HG02973 (cell line): ENCODE data around the gene LEMD2.

ENCODE experiments used
- ATAC-seq: cut with Tn5 transposase; IDR thresholded peaks from one replicate; pipeline ENCODE4 v1.9.1; 2021; ENCODE audit warnings: moderate library complexity; ENCODE audit not compliant: unreplicated experiment

Gene LEMD2

DNA sequence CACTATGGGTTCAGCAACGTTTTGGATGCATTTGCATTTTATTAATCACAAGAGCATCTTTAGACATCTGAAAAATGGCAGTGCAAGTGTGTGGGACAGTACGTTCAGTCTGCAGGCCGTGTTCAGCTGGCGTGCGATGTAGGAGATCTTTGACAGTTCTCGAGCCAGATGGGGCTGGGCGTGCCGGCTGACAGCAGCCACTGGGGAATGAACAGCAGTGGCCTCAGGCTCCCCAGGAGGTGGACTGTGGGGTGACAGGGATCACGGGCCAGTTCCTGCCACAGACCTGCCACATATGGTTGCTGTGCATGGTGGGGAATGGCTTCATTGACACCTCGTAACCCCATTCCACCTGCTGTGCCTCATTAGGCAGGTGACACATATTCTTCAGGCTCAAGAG lies 31.3 kb upstream of the LEMD2 start:
- no peak for ATAC-seq

DNA sequence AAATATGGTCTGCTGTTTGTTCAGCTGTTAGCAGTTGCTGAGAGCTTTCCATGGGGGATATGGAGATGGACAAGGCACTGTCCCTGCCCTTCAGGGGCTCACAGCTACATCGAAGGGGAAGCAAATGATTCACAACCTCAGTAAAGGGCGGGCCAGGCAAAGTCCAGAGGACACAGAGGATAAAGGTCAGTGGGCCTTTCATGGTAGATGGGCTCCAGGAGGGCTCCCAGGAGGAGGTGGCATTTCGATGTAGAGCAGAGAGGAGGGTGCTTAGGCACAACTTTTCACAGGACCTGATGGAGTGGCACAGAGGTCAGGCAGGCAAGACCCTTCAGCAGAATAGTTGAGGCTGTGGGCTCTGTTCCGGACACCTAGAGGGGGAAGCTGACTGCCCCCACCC lies 30.1 kb upstream of the LEMD2 start:
- no peak for ATAC-seq

DNA sequence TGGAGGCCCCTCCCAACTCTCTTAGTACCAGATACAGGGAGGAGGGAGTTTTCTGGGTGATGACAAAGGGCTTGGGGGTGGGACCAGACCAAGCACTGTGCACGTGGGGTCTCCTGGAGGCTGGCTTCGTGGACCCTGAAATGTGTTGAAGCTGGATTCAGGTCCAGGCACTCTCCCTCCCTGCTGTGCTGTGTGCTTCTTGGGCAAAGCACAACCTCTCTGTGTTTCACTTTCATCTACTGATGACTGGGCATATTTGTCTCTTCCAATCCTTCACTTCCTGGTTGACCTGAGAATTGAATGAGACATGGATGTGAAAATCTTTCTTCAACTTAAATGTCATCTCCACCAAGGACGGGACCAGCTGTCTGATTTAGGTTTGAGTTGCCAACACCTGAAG lies 29.4 kb upstream of the LEMD2 start:
- ATAC-seq, result no peak

DNA sequence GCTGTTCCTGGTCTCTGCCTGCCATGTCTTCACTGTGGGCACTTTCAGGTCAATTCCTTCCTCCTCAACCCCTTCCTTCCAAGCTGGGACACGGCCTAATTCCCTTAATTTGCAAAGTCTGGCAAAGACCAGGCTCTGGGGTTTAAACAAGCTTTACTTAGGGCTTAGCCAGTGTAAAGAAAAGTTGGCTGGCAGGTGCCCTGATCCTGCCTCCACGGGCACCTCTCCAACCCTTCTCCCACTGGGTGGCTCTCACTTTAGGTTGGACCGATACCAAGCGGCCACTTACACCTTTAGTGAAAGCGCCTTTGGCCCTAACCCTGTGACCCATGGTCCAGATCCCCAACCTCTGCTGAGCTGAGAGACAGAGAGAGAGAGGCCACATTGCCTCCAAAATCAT lies 28.6 kb upstream of the LEMD2 start:
- no peak for ATAC-seq

DNA sequence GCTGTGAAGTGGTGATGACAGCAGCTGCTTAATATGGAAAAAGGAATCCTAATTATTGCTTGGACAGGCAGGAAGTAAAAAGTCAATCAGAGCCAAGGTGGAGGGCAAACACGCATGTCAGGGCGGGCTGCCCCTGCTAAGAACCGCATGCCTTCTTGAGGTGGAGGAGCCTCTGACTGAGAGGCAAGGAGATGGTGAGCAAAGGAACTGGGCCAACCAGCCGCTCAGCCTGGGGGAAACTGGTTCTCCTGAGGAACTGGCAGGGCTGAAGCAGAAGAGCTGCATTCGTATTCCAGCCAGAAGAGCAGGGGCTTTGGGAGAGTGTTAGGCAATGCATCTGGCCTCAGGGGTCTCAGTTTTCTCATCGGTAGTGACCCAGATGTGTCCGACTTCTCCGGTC lies 28.0 kb upstream of the LEMD2 start:
- no peak for ATAC-seq

DNA sequence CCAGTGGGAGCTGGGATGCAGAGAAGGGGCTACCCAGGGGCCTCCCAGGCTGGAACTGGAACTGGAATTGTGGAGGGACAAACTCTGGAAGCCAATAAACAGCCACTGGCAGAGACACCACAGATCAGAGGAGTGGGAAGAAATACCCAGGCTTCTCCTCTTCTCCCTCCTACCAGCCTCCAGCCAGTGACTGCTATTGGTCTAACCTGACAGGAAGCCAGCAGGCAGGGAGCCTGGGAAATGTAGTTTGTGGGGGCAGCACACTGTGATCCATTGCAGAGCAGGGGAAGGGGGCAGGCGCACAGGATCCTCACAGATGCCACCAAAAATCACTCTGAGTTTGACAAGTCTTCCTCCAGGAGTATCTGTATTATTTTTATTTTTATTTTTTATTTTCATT lies 26.9 kb upstream of the LEMD2 start:
- no peak for ATAC-seq

DNA sequence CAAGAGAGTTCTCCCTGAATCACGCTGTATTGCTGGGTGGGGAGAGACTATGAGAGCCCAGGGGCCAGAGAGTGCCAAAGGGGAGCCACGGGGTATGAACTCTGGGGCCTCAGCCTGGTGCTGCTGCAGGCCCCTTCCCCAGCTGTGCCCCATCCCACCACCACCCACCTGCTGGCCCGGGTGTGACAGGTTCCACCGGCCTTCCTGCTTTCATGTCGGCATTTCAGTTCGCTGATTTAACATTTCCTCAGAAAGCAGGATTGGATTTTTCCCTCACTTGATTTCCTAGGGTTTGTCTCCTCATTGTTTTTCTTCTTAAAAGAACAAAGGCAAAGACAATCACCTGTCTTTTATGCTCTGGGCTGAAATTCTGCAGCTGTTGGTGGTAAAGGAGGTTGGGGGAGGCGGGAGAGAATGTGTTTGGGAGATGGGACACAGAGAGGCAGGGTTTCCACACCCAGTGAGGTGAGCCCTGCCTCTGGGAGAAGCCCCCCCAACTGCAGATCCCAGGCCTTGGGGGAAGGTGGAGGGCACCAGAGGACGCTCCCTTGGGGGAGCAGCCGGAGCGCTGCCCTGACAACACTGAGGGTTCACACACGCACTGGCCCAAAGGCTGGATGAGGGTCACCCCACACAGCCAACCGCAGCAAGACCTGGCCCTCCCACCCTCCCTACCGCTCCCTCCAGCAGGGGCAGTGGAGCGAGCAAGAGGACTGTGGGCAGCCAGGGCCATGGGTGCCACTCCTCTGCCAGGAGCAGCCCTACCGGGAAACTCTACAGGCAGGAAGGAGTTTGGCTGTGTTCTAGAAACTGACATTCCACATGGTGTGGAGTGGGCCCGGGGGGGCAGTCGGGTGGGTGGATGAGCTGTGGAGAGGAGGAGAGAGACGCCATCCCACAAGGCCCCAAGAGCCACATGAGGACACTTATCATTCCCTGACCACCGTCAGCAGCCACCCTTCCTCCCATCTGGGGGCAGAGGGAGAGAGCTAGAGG lies 25.4 kb upstream of the LEMD2 start:
- ATAC-seq, result no peak

DNA sequence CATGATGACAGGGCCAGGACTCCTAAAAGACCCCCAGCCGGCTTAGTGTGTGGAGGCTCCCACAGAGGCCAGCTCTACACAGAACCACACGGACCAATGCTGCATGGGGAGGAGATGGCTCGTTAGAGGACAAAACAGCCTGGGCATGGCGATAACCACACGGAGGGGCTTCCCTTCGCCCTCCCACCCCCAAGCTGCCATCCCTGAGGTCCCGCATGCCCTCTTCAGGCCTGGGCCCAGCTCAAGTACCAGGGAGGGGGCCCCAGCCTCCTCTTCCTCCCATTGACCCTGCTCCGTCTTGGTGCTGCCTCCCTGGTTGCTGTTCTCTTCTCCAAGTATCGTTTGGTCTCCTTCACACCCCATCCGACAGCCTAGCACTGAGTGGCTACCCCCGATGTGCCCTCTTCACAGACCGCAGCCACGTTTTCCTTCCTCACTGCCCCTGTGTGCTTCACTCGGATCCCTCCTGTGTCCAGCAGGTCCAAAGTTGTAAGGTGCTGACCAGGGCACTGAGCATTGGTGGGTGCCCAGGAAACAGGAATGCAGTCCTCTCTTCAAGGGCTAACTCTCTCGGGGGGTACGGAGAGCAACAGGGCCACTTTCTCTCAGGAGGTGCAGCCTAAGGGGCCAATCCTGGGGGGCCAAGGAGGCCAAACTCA lies 24.4 kb upstream of the LEMD2 start:
- ATAC-seq, result no peak

DNA sequence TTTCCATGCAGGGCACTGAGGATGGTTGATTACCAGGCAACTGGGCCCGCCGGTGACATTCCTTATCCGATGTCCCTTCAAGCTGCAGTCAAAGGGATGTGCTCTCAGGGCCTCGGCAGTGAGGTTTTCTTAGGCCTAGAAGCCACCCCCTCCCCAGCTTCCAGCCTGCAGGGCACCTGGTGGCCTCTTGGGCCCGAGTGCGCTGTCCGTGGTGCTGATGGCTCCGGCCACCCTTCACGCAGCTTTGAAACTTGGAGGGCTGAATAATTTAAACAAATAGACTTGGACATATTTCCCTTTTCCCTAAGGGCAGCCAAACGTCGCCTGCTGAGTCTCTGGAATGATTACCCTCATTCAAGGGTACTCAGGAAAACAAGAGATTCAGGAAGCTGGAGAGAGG lies 23.7 kb upstream of the LEMD2 start:
- no peak for ATAC-seq

DNA sequence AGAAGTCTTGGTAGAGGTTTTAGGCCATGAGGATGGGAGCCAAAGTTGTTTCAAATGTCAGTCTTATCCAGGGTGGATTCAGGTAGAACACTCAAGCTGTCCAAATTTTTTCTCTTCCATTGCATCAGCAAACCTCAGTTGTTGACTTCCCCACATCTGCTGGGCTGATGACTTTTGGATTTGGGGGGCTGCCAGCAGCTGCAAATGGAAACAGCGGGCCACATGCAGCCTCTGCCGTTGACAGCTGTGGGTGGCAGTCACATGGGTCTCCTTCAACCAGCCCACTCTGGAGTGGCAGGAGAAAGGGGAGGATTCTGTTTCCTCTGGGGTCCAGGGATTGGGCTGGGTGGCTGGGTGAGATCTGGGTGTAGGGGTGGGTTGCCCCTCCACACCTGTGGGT lies 20.7 kb upstream of the LEMD2 start:
- ATAC-seq, result no peak

DNA sequence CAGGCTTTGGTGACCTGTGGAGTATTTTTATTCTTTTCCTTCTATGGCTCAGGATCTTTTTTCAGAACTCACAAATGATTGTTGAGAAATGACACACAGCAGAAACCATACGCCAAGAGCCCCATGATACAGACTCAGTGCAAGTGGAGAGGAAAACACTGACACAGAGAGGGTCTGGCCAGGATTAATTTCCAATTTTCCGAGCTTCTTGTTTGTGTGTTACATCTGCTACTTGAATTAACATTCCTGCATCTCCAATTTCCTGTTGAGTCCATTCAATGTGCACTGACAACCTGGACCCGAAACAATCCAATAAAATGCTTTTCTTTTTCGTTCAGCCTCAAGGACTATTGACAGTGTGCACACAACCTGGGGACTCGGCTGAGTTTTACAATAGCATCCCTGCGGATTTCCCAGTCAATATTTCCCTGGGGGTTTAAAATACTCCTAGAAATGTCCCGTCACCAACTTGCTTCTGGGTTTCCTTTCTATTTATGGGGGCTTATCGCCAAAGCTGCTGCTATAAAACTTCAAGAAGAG lies 19.8 kb upstream of the LEMD2 start:
- no peak for ATAC-seq

DNA sequence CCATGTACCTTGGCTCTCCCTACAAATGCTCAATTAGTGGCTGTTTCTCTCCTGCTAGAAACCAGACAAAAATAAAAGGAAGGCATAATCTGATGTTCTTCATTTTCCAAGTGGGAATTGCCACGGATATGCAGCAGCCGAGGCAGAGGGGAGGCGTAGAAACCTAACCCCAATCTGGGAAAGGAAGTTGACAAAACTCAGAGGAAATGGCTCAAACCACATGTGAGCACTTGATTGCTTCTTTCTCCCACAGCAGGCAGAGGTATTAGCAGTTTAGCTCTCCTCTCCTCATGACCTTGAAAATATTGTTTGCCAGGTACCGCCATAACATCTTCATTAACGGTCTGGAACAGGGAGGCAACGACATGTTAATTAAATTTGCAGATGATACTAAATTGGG lies 18.7 kb upstream of the LEMD2 start:
- no peak for ATAC-seq

DNA sequence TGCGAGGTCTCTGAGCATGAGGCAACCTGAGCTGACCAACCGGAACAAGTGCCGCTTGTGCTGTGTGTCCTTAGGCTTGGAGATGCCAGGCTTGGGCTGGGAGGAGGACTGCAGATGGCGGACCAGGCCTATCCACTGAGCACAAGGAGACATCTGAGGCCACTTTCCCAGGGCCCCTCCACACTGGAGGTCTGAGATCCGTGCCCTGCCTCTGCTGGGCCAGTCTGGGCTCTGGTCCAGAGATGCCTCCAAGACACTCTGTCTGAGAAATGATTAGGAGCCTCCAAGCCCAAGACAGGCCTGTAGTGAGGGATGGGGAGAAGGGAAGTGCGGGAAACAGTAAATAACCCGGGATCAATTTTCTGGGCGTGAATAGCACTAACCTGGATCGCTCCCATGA lies 17.9 kb upstream of the LEMD2 start:
- no peak for ATAC-seq

DNA sequence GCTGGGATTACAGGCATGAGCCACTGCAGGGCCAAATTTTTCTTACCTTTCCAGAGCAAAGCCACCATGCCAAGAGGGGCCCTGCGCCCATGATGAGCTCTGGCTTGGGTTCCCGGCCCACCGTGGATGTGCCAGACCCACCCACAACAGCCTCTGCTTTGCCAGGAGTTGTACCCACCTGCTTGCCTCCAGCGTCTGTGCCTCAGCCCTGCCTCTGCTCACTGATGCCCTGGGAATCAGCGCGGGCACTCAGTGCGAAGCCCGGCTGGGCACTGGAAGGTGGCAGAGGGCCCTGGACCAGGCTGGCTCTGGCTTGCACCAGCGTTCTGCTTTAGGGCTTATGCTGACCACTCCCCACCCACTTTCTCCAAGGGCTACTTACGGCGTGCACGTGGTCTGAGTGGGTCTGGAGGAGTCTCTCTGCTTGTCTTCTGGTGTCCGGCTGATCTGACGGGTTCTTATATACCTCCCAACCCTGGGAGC lies 14.7 kb upstream of the LEMD2 start, which contains the start of gene MLN:
Gene MLN (minus strand): TSS at position 433 of the 483 bp plus-strand sequence. CDS start 2,840 bp downstream, outside the sequence.
- ATAC-seq, result no peak

DNA sequence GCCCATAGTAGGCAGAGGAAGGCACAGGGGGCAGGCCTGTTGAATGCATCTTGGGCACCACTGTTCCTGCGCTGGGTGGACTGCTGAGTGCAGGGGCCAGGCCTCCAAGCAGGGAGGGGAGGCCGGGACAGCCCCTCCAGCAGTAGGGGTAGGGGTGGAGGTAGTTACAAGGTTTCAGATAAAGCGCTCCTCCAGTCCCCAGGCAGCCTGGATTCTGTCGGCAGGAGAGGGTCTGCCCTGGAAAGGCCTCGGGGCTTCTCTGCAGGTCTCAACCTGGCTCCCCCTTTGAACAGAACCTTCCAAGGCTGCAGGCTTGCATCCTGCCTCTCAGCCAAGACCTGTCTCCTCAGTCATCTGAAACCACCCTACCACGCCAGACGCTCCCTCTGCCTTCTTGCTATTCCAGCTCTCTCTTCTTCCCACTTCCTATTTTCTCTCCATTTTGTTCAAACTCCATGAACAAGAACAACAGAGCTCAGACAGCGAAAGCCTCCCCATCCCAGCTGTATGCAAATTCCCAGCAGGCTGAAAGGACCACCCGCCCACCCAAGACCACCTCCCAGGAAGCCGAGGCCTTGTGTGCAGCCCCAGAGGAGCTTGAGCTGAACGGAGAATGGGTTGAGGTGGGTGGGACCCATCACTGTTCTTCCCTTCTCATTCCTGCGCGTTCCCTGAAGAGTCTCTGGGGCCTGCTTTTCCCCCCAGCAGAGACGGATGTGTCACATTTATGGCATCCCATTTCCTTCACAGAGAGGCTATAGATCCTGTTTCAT lies 13.4 kb upstream of the LEMD2 start:
- no peak for ATAC-seq

DNA sequence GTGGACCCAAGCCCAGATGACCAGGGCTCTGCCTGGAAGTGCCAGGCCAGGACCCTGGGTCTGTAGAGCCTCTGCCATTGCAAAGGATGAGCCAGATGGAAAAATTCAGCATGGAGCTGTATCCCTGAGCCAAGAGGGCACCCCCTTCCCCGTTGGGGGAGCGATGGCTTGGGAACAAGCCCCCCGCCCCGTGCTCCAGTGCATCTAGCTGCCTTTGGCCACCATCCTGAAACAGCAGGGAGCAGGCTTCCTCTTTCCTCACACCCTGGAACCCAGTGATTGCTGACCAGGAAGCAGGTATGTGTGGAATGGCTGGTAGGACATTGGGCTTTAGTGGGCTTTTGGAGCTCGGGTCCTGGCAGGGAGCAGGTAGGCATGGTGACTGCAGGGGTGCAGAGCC lies 12.7 kb upstream of the LEMD2 start:
- ATAC-seq, result no peak

DNA sequence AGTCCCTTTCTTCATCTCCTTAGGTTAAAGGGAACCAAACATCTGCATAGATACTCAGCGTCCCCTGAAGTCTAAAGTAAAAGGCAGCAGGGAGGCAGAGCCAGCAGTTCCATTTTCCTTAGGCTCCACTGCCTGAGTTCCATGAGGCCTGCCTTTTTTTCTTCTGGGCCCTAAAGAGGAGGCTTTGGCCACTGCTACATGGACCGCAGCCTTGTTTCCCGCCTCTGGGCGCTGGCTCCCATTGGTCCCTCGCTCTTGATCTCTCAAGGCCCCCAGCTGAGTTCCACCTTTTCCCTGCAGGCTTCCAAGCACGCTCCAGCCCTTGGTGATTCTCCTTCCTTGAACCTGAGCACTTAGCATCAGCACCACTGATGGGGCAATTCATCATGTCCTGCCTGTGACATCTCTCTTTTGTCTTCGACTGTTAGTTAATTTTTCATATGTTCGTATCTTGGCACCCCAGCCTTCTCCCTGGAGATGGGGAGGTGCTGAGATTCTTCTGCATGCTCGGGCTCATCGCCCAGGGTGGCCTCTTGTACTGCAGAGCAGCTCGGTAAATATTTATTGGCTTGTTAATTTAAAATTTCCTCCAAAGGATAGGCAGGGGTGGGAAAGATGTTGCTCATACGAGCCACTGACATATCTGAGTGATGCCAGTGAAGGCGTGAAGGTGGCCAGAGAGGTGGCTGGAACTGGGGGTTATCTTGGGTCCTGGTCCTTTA lies 11.5 kb upstream of the LEMD2 start:
- no peak for ATAC-seq

DNA sequence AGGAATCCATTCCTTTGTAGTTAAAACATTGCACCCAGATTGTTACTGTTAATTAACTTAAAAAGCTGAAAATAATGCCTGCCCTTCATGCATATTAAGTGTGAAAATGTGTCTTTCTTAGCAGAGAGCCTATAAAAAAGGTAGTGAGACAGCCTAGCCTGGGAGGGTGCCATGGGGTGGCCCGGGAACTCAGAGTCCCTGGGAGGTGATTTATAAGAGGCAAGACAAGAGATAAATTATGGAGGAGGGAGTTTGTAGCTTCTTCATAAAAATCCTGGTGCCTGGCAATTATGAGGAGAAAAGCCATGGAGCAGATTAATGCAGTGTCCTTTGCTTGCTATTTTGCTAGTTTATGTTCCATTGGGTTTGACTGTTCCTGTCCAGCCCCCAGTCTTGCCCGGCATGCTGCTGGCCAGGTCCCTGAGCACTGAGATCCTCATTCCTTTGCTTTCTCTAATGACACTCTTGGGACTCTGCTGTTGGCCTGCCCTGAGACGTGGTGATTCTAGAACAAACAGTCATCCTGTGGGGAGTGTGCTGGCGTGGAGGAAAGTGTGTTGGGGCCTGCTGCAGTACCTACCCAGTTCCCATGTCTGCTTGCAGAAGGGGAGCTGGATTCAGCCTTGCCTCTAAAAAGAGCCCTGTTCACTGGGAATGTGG lies 10.7 kb upstream of the LEMD2 start:
- ATAC-seq, result no peak

DNA sequence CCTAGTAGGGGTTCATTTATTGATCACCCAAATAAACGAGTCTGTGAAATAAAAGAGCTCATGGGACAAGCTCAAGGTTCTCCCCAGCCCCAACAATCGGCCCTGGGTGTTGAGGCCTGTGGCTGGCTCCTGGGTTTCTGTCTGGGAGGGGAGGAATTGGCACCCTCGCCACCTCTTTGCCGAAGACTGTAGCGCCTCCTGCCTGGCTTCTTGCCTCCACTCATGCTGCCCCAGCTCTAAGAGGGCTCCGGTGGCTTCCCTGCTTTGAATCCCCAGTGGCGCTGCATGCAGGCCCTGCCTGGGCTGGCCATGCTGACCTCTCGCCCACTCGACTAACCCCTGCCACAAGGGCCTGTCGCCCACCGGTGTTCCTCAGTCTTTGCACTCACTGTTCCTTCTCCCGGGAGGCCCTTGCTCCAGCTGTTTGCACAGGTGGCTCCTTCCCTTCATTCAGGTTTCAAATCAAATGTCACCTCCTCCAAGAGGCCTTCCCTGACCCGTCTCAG lies 9.5 kb upstream of the LEMD2 start:
- no peak for ATAC-seq
